OCI-LY1 (cell line): Measurements from ENCODE around the gene ASH1L.

Experiments used
- CTCF ChIP-seq: fragments of 200-600 bp; sonication (generic), shearing (Covaris generic); IDR thresholded peaks from 2 replicates; pipeline ENCODE4 v1.5.1; 2017; ENCODE audit warnings: mild to moderate bottlenecking, antibody characterized with exemption, low read length, moderate library complexity, mixed read lengths
- EZH2 ChIP-seq: fragments of 200-600 bp; sonication (generic), shearing (Covaris generic); IDR thresholded peaks from 2 replicates; pipeline ENCODE4 v1.8.0; 2017; ENCODE audit warnings: borderline replicate concordance, mixed run types, mild to moderate bottlenecking, antibody characterized with exemption, low read length, moderate library complexity, mixed read lengths

GRCh38 chr1:155308493-155309422 is 253.8 kb downstream of the ASH1L start, which contains the start of gene FDPS:
- TF ChIP-seq CTCF (no peak), EZH2 (no peak)
